ENCODE results near the gene BCORL1. TPM values are rescaled to one million over a fixed set of nuclear protein-coding genes. Genes with fewer than 3 reads are reported as not detected.

BCORL1 gene
- total RNA-seq, 1 donor from 2014 or later: 1.7 TPM

GRCh38 chrX:129959493-129959832, 23.0 kb upstream of the BCORL1 start:
- DNase-seq (ENCODE audit: low read depth): no peak
- TF ChIP-seq CTCF (conservative IDR thresholded peaks at IDR 0.05; ENCODE audit: low read depth, low read length): no peak
- no peak overlapping the region for H3K4me3 ChIP-seq (ENCODE audit: low read depth, low read length)

GRCh38 chrX:129961180-129962083, 21.0 kb upstream of the BCORL1 start:
- no peak for TF ChIP-seq CTCF (conservative IDR thresholded peaks at IDR 0.05; ENCODE audit: low read depth, low read length)
- DNase-seq (ENCODE audit: low read depth): no peak
- peak overlapping the region; percentile 42 for H3K4me3 ChIP-seq (ENCODE audit: low read depth, low read length)

GRCh38 chrX:129963729-129964128, 18.7 kb upstream of the BCORL1 start:
- no peak for DNase-seq (ENCODE audit: low read depth)
- no peak for TF ChIP-seq CTCF (conservative IDR thresholded peaks at IDR 0.05; ENCODE audit: low read depth, low read length)
- H3K4me3 ChIP-seq (ENCODE audit: low read depth, low read length): no peak overlapping the region

- no peak overlapping the region for H3K4me3 ChIP-seq (ENCODE audit: low read depth, low read length)
- TF ChIP-seq CTCF (conservative IDR thresholded peaks at IDR 0.05; ENCODE audit: low read depth, low read length): no peak
- DNase-seq (ENCODE audit: low read depth): no peak
These were observed 17.3 kb upstream of the BCORL1 start for GRCh38 chrX:129965166-129965565.

- TF ChIP-seq CTCF (conservative IDR thresholded peaks at IDR 0.05; ENCODE audit: low read depth, low read length): no peak
- no peak for DNase-seq (ENCODE audit: low read depth)
- no peak overlapping the region for H3K4me3 ChIP-seq (ENCODE audit: low read depth, low read length)
These were observed 13.5 kb upstream of the BCORL1 start for GRCh38 chrX:129968968-129969367.

GRCh38 chrX:129976441-129976840, 6.0 kb upstream of the BCORL1 start:
- TF ChIP-seq CTCF (conservative IDR thresholded peaks at IDR 0.05; ENCODE audit: low read depth, low read length): no peak
- no peak for DNase-seq (ENCODE audit: low read depth)

More at GRCh38 chrX:129976441-129976840, 6.0 kb upstream of the BCORL1 start:
- no peak overlapping the region for H3K4me3 ChIP-seq (ENCODE audit: low read depth, low read length)
